ENCODE measurements around the gene ABHD17C.

DNA sequence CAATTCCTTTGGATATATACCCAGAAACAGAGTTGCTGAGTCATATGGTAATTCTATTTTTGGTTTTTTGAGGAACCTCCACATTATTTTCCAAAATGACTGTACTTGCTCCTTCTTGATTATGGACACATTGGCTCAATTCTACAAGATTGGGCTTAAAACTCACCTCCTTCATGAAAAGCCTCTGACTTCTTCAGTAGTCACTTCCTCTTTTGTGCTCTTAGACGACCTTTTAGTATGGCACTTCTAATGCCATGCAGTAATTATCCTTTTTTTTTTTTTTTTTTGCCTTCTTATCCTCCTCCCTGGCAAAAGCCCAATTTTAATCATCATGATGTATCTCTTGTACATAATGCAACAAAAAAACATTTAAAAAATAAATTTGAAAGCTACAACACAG lies 33.0 kb upstream of the ABHD17C start:
- TF ChIP-seq FOSL1 (IDR thresholded peaks at IDR 0.05; ENCODE audit: insufficient read depth, low read depth, low read length) = no peak
- no peak for TF ChIP-seq POLR2A (IDR thresholded peaks at IDR 0.05; ENCODE audit: control extremely low read depth in 1 of 2, low read depth in 2 of 2, low read length in 2 of 2)
- TF ChIP-seq, protein P1, sequence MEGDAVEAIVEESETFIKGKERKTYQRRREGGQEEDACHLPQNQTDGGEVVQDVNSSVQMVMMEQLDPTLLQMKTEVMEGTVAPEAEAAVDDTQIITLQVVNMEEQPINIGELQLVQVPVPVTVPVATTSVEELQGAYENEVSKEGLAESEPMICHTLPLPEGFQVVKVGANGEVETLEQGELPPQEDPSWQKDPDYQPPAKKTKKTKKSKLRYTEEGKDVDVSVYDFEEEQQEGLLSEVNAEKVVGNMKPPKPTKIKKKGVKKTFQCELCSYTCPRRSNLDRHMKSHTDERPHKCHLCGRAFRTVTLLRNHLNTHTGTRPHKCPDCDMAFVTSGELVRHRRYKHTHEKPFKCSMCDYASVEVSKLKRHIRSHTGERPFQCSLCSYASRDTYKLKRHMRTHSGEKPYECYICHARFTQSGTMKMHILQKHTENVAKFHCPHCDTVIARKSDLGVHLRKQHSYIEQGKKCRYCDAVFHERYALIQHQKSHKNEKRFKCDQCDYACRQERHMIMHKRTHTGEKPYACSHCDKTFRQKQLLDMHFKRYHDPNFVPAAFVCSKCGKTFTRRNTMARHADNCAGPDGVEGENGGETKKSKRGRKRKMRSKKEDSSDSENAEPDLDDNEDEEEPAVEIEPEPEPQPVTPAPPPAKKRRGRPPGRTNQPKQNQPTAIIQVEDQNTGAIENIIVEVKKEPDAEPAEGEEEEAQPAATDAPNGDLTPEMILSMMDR (IDR thresholded peaks at IDR 0.05; ENCODE audit: control extremely low read depth in 1 of 3, insufficient read depth in 1 of 3, low read depth in 1 of 3, low read length in 3 of 3) = no peak
- no peak for TF ChIP-seq TAF7 (optimal IDR thresholded peaks at IDR 0.05; ENCODE audit: borderline replicate concordance, low read depth, low read length)
- no peak for TF ChIP-seq ASH2L (IDR thresholded peaks at IDR 0.05; ENCODE audit: low read length)
- no peak for TF ChIP-seq EP300 (IDR thresholded peaks at IDR 0.05; ENCODE audit: borderline replicate concordance in 1 of 2, low read depth in 2 of 2, low read length in 2 of 2)
- no peak for TF ChIP-seq CEBPB (IDR thresholded peaks at IDR 0.05; ENCODE audit: low read depth, low read length)
- no peak for TF ChIP-seq KDM5A (IDR thresholded peaks at IDR 0.05; ENCODE audit: low read length)
- no peak for TF ChIP-seq CBX5 (IDR thresholded peaks at IDR 0.05; ENCODE audit: low read depth, low read length)
- TF ChIP-seq BACH1 (IDR thresholded peaks at IDR 0.05; ENCODE audit: low read length) = no peak
- no peak for TF ChIP-seq JUND (IDR thresholded peaks at IDR 0.05; ENCODE audit: low read length)

Data from H1 (cell line).